Astrocyte of the spinal cord (primary cell): ENCODE data around the gene INPP5F.

Source experiments
- DNase-seq: peaks from one replicate; pipeline ENCODE4 v3.0.0; 2011; ENCODE audit warnings: low read depth, low spot score
- H3K4me3 ChIP-seq: 2 replicates; pipeline ENCODE4 v1.5.1; 2011; ENCODE audit warnings: low read depth, mild to moderate bottlenecking, low read length, moderate library complexity
- CTCF ChIP-seq: IDR thresholded peaks from 2 replicates; pipeline ENCODE4 v1.5.1; 2012; ENCODE audit warnings: low read depth, mild to moderate bottlenecking, low read length, inconsistent platforms
- in situ Hi-C: cut with HindIII; loops from 2 replicates; pipeline ENCODE4 v1.10.0; 2017; ENCODE audit warnings: low sequenced_read_pairs

INPP5F gene

GRCh38 chr10:119742947-119743648 lies 17.2 kb downstream of the INPP5F start:
- in situ Hi-C loops = no loop called here
- TF ChIP-seq CTCF = no peak

GRCh38 chr10:119747940-119748339 lies 22.1 kb downstream of the INPP5F start:
- no peak for TF ChIP-seq CTCF
- in situ Hi-C loops = no loop called here
- no peak for DNase-seq
- H3K4me3 ChIP-seq = no peak overlapping the region

More at GRCh38 chr10:119742947-119743648, 17.2 kb downstream of the INPP5F start:
- no peak overlapping the region for H3K4me3 ChIP-seq
- DNase-seq = no peak

GRCh38 chr10:119748871-119749270 lies 23.0 kb downstream of the INPP5F start:
- H3K4me3 ChIP-seq = no peak overlapping the region
- TF ChIP-seq CTCF = no peak
- no peak for DNase-seq
- in situ Hi-C loops = no loop called here

- no peak overlapping the region for H3K4me3 ChIP-seq
- no peak for DNase-seq
- in situ Hi-C loops = no loop called here
- TF ChIP-seq CTCF = no peak
Measured at GRCh38 chr10:119749455-119749854, 23.6 kb downstream of the INPP5F start.

GRCh38 chr10:119750391-119751230 lies 24.8 kb downstream of the INPP5F start:
- DNase-seq = peak; percentile 83
- in situ Hi-C loops = no loop called here
- peak; percentile 96 for TF ChIP-seq CTCF
- no peak overlapping the region for H3K4me3 ChIP-seq

- in situ Hi-C loops = no loop called here
- H3K4me3 ChIP-seq = no peak overlapping the region
- no peak for TF ChIP-seq CTCF
- DNase-seq = no peak
Measured at GRCh38 chr10:119753309-119753708, 27.5 kb downstream of the INPP5F start.
